ENCODE results near the gene CISH. TPM values are rescaled to one million over a fixed set of nuclear protein-coding genes. Genes with fewer than 3 reads are reported as not detected.

CISH gene
- total and polyA plus RNA-seq, 9 of the 15 experiments (the other 6 are each of a cell fraction or from before 2014, with no cell fraction given), result 1.7 to 47.7 (median 18.3) TPM

GRCh38 chr3:50567386-50568167 is 44.0 kb downstream of the CISH start, which contains the start of gene C3orf18 (continued):
- no peak for TF ChIP-seq ZNF407 (IDR thresholded peaks at IDR 0.05; ENCODE audit: low read depth)
- no peak for TF ChIP-seq HNRNPUL1 (IDR thresholded peaks at IDR 0.05; ENCODE audit: low read length)
- TF ChIP-seq KLF10 (CRISPR knock-in tag; IDR thresholded peaks at IDR 0.05), result no peak
- TF ChIP-seq IFI16 (CRISPR knock-in tag; IDR thresholded peaks at IDR 0.05), result no peak
- TF ChIP-seq STAG1 (CRISPR knock-in tag; IDR thresholded peaks at IDR 0.05; ENCODE audit: borderline replicate concordance), result no peak
- TF ChIP-seq SFPQ (IDR thresholded peaks at IDR 0.05; ENCODE audit: low read depth, low read length), result no peak
- TF ChIP-seq ARID3B (CRISPR knock-in tag; IDR thresholded peaks at IDR 0.05; ENCODE audit: borderline replicate concordance), result no peak
- no peak for TF ChIP-seq GMEB1 (CRISPR knock-in tag; IDR thresholded peaks at IDR 0.05)
- peak; percentile 50; the same call in 1 of the 2 replicates for TF ChIP-seq L3MBTL2 (IDR thresholded peaks at IDR 0.05)
- no peak for TF ChIP-seq ZNF280B (CRISPR knock-in tag; IDR thresholded peaks at IDR 0.05)

All from K562 (cell line).